Stomach (tissue), 9 donors: ENCODE measurements around the gene SMIM43. TPM values are rescaled to one million over a fixed set of nuclear protein-coding genes. Genes with fewer than 3 reads are reported as not detected.
A peak's percentile ranks its signal among the peaks of the same experiment; 100 is the strongest.

Experiments
- DNase-seq, 2 donors: peaks; one replicate each; pipeline versions ENCODE4 v3.0.0 to v3.0.0-alpha.2; 2013 to 2019
- H3K27ac ChIP-seq, 5 donors: fragments of 200-600 bp in 4 of 5; sonication (generic) in 4 of 5; one replicate each; pipeline ENCODE4 v1.5.1; 2013 to 2019; ENCODE audit warnings: mild to moderate bottlenecking in 1 of 5, moderate library complexity in 1 of 5
- H3K27me3 ChIP-seq, 3 donors: fragments of 200-600 bp; sonication (generic); one replicate each; pipeline ENCODE4 v1.5.1; 2017 to 2019; ENCODE audit warnings: mixed run types in 1 of 3
- H3K36me3 ChIP-seq, 4 donors: fragments of 200-600 bp; sonication (generic); 1 replicate in 3 of 4; 2 replicates in 1 of 4; pipeline ENCODE4 v1.5.1; 2016 to 2019
- H3K4me1 ChIP-seq, 4 donors: fragments of 200-600 bp; sonication (generic); one replicate each; pipeline ENCODE4 v1.5.1; 2016 to 2019
- H3K4me3 ChIP-seq, 4 donors: fragments of 200-600 bp; sonication (generic) in 3 of 4; one replicate each; pipeline ENCODE4 v1.5.1; 2016 to 2019; ENCODE audit warnings: mild to moderate bottlenecking in 1 of 4
- H3K9me3 ChIP-seq, 4 donors: fragments of 200-600 bp; sonication (generic); one replicate each; pipeline ENCODE4 v1.5.1; 2016 to 2019
- EP300 ChIP-seq: sonication (generic); formaldehyde crosslinking; IDR thresholded peaks from one replicate; pipeline ENCODE4 v1.6.1; 2017; ENCODE audit warnings: antibody characterized with exemption
- POLR2A ChIP-seq, 4 donors: fragments of 450-650 bp; IDR thresholded peaks; one replicate each; pipeline ENCODE4 v1.6.1; 2016; ENCODE audit warnings: antibody characterized with exemption in 4 of 4, control low read depth in 2 of 4, mild to moderate bottlenecking in 1 of 4, moderate library complexity in 1 of 4
- POLR2AphosphoS5 ChIP-seq, 3 donors: sonication (generic); formaldehyde crosslinking; IDR thresholded peaks; one replicate each; pipeline ENCODE4 v1.6.1; 2016; ENCODE audit warnings: antibody characterized with exemption in 3 of 3
- WGBS, 5 donors: extraction: QIAGEN DNeasy Blood & Tissue Kit in 3 of 5; methylation state at CpG; one replicate each; pipeline versions ENCODE4 v1.1.5 to v1.1.7; 2013 to 2018; 5-methylcytosine and 5-hydroxymethylcytosine counted together
- intact Hi-C: fragments of 100-400 bp; cut with DNase I; formaldehyde crosslinking; loops from one replicate; pipeline ENCODE4 v1.15.1; 2023; ENCODE audit warnings: low total_unique reads
- polyA plus RNA-seq, 3 donors: library from polyadenylated mRNA; stranded (reverse); fragments of 200-250 nt; gene quantifications; one replicate each; pipeline ENCODE4 v1.2.3, GENCODE V29; 2013
- total RNA-seq, 5 donors: library from RNA; depleted of rRNA; stranded (reverse); fragments of >200 nt; gene quantifications; one replicate each; pipeline versions ENCODE4 v1.1.0 to v1.2.3, GENCODE V29; 2014 to 2016
- TF ChIP-seq, protein P1 (sequence below), 7 experiments: fragments of 450-650 bp in 4 of 7; fragments of 200-600 bp in 3 of 7; sonication (generic) in 3 of 7; IDR thresholded peaks; one replicate each; pipeline ENCODE4 v1.5.1; 2016 to 2019; ENCODE audit warnings: antibody characterized with exemption in 7 of 7, control low read depth in 2 of 7, mild to moderate bottlenecking in 1 of 7
- donor health status: healthy with polysubstance abuse.
- donor health status: Bipolar disorder and iron deficiency.
- donor health status: healthy.

Gene SMIM43
- total and polyA plus RNA-seq, 8 donors: 0.10 to 0.31 (median 0.18) TPM; not detected in 5

DNA sequence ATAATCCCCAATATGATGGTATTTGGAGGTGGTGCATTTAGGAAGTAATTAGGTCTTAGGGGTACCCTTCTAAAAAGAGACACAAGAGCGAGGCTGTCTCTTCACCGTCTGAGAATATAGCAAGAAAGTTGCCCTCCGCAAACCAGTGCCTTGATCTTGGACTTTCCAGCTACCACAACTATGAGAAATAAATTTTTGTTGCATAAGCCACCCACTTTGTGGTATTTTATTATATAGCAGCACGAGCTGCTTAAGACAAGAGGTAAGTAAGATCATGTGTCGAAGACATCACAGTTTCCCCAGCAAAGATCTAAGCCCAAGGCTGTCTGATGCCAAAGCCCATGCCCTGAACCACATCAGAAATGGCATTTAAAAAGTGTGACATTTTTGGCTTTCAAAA lies 26.5 kb upstream of the SMIM43 start:
- H3K36me3 ChIP-seq: no peaks in the 10 kb centered on the region
- 84 to 92% (median 89%) methylated on average over 5 of the region's 5 CpGs for WGBS, 5 donors
- DNase-seq: no peak
- H3K27ac ChIP-seq: no peak overlapping the region
- H3K4me3 ChIP-seq: no peak overlapping the region
- no peak for TF ChIP-seq POLR2AphosphoS5 (IDR thresholded peaks at IDR 0.05)
- TF ChIP-seq, protein P1, sequence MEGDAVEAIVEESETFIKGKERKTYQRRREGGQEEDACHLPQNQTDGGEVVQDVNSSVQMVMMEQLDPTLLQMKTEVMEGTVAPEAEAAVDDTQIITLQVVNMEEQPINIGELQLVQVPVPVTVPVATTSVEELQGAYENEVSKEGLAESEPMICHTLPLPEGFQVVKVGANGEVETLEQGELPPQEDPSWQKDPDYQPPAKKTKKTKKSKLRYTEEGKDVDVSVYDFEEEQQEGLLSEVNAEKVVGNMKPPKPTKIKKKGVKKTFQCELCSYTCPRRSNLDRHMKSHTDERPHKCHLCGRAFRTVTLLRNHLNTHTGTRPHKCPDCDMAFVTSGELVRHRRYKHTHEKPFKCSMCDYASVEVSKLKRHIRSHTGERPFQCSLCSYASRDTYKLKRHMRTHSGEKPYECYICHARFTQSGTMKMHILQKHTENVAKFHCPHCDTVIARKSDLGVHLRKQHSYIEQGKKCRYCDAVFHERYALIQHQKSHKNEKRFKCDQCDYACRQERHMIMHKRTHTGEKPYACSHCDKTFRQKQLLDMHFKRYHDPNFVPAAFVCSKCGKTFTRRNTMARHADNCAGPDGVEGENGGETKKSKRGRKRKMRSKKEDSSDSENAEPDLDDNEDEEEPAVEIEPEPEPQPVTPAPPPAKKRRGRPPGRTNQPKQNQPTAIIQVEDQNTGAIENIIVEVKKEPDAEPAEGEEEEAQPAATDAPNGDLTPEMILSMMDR (IDR thresholded peaks at IDR 0.05): no peak
- no peak for TF ChIP-seq EP300
- no peak for TF ChIP-seq POLR2A (IDR thresholded peaks at IDR 0.05)
- no peaks in the 10 kb centered on the region for H3K9me3 ChIP-seq
- H3K27me3 ChIP-seq: peaks cover 0 to 14% (median 0%) of the 10 kb centered on the region in 3 donors
- peaks cover 0 to 4% (median 0%) of the 10 kb centered on the region in 4 donors for H3K4me1 ChIP-seq
- intact Hi-C loops: no loop called here

DNA sequence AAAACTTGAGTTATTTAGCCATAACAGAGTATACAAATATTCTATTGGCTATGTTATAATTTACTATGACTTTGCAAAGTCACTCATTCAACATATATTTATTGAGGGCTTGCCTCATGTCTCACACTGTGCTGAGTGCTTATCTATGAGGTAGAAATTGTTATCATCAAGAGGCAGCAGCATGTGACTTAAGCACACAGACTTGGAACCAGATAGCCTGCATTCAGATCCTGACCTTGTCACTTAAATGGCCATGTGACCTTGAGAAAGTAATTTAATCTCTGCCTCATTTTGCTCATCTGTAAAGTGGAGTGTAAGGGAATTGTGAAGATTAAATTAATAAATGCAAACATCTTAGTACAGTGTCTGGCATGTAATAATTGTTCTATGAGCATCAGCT lies 26.0 kb upstream of the SMIM43 start:
- TF ChIP-seq POLR2AphosphoS5 (IDR thresholded peaks at IDR 0.05): peak in 1 of 3 donors; percentile 64
- TF ChIP-seq, protein P1 (IDR thresholded peaks at IDR 0.05): no peak
- no peaks in the 10 kb centered on the region for H3K36me3 ChIP-seq
- peaks cover 0 to 4% (median 0%) of the 10 kb centered on the region in 4 donors for H3K4me1 ChIP-seq
- intact Hi-C loops: no loop called here
- DNase-seq: peak in 1 of 2 donors; percentile 20
- no peaks in the 10 kb centered on the region for H3K9me3 ChIP-seq
- H3K27ac ChIP-seq: no peak overlapping the region
- peaks cover 0 to 14% (median 0%) of the 10 kb centered on the region in 3 donors for H3K27me3 ChIP-seq
- no peak overlapping the region for H3K4me3 ChIP-seq

DNA sequence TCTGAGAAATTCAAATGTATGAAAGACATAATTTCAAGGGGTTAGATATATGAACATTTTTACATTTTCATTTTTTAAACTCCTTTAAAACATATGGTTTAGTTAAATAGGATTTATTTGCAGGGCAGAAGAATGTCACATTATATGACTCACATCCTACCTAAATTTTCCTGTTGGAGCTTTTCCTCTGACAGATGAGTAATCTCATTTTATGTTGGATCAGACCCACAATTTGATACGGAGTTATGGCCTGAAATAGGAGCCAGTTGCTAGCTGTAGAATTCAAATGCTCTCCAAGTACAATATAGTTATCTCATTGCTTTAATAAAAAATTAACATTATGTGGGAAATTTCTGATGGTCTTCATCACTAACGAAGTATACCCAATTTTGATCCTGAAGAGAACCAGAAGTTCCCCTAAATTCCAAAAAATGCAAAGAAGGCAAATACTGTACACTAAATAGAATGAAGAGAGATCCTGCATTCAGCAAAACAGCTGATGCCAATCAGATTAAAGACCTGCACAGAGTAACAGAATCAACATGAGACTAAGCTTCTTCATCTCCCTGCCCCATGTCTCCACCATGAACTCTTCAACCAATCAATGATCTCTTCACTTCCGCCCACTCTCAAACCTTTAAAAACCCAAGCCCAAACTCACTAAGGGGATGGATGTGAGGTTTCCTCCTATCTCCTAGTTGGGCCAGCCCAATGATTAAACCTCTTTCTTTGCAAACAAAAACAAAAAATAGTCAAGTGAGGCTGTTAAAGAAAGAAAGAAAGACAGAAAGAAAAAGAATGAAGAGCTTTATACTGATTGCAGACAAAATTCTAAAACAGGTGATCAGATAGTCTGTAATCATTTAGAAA lies 25.2 kb upstream of the SMIM43 start:
- intact Hi-C loops: no loop called here
- Histone ChIP-seq H3K4me3 (no peak overlapping the region), H3K4me1 (peaks cover 0 to 4% (median 0%) of the 10 kb centered on the region in 4 donors), H3K27me3 (peaks cover 0 to 18% (median 0%) of the 10 kb centered on the region in 3 donors), H3K36me3 (no peaks in the 10 kb centered on the region), H3K27ac (no peak overlapping the region), H3K9me3 (no peaks in the 10 kb centered on the region)
- DNase-seq: no peak
- WGBS, 5 donors: 65 to 78% (median 71%) methylated on average over 3 of the region's 3 CpGs
- no peak for TF ChIP-seq POLR2A (IDR thresholded peaks at IDR 0.05)
- no peak for TF ChIP-seq EP300
- TF ChIP-seq, protein P1 (IDR thresholded peaks at IDR 0.05): no peak
- no peak for TF ChIP-seq POLR2AphosphoS5 (IDR thresholded peaks at IDR 0.05)

DNA sequence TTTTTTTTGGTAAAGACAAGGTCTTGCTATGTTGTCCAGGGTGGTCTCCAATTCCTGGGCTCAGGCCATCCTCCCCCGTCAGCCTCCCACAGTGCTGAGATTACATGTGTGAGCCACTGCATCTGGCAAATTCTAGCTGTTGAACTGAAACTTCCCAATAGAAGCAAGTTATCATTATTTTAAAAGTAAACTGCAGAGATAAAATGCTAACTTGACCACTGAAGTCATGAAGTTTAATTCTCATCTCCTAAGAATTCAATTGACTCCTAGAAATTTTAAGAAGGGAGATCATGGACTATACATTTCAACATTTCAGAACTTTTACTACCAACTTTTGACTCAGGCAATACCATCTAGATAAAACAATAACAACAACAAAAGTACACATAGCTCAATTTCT lies 24.5 kb upstream of the SMIM43 start:
- no peaks in the 10 kb centered on the region for H3K36me3 ChIP-seq
- intact Hi-C loops: no loop called here
- peaks cover 0 to 4% (median 0%) of the 10 kb centered on the region in 4 donors for H3K4me1 ChIP-seq
- H3K4me3 ChIP-seq: no peak overlapping the region
- no peak for DNase-seq
- 68 to 92% (median 79%) methylated on average over 1 of the region's 1 CpG for WGBS, 5 donors
- peaks cover 0 to 6% (median 2%) of the 10 kb centered on the region in 4 donors for H3K9me3 ChIP-seq
- no peak overlapping the region for H3K27ac ChIP-seq
- TF ChIP-seq, protein P1 (IDR thresholded peaks at IDR 0.05): no peak
- TF ChIP-seq EP300 (no peak), POLR2AphosphoS5 (IDR thresholded peaks at IDR 0.05) (no peak), POLR2A (IDR thresholded peaks at IDR 0.05) (no peak)
- H3K27me3 ChIP-seq: peaks cover 0 to 22% (median 0%) of the 10 kb centered on the region in 3 donors
